OCI-LY7 (cell line): ENCODE results near the gene PSEN1.

Experiments
- CTCF ChIP-seq: fragments of 200-600 bp; sonication (generic); conservative IDR thresholded peaks from 2 replicates; pipeline ENCODE4 v1.5.1; 2014; ENCODE audit warnings: mild to moderate bottlenecking, antibody characterized with exemption, low read length, moderate library complexity, mixed read lengths
- EZH2phosphoT487 ChIP-seq: fragments of 200-600 bp; sonication (generic); IDR thresholded peaks from 2 replicates; pipeline ENCODE4 v1.6.1; 2018; ENCODE audit warnings: low read depth, borderline replicate concordance, mild to moderate bottlenecking, mixed run types, antibody characterized with exemption, low read length, moderate library complexity, mixed read lengths

DNA sequence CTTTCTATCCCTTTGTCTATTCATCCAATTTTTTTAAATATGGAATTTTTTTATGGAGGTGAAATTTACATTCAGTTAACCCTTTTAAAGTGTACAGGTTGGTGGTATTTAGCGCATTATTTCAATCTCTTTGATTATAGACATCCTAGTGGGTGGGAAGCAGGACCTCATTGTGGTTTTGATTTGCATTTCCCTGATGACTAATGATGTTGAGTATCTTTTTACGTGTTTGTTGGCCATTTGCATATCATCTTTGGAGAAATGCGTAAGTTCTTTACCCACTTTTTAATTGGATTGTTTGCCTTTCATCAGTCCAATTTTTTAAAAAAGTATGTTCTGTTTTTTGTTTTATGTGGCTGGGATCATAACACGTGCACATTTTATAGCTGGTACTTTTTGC lies 121.8 kb downstream of the PSEN1 start:
- TF ChIP-seq CTCF (no peak), EZH2phosphoT487 (no peak)
